HG03442 (cell line): Measurements from ENCODE around the gene VPS52.
"Not testable (repeated sequence)": the region's sequence is repeated elsewhere in the genome, so short reads cannot be mapped to it uniquely, and the experiment has no call there.

Experiments
- ATAC-seq: cut with Tn5 transposase; IDR thresholded peaks from one replicate; pipeline ENCODE4 v1.9.1; 2021; ENCODE audit warnings: mild to moderate bottlenecking, moderate library complexity; ENCODE audit not compliant: unreplicated experiment

VPS52 gene

DNA sequence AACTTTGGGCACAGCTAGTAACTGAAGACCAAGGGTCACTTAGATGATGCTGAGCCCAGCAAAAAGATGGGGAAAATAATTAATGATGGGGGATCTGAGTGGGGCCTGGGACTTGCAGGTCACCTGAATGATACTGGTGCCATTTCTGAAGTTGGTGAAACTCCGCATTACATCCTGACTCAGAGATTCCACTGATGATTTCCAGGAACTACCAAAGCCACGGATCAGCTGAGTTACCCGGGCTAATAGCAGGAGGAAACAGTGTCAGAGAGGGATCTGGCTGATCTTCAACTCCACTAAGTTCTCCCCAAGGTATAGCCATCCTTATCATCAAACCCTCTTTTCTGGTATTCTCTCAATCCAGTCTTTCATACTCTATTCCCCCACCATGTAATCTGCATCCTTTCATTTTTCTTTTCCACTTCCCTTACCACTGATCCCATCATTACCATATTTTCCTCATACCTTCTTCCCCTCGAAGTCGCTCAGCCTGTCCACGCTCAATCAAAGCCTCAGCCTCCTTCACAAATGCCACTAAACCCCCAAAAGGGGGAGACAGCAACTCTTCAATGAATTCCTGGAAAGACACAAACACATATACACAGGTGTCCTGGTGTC, 20.2 kb downstream of the VPS52 start:
- ATAC-seq = no peak

DNA sequence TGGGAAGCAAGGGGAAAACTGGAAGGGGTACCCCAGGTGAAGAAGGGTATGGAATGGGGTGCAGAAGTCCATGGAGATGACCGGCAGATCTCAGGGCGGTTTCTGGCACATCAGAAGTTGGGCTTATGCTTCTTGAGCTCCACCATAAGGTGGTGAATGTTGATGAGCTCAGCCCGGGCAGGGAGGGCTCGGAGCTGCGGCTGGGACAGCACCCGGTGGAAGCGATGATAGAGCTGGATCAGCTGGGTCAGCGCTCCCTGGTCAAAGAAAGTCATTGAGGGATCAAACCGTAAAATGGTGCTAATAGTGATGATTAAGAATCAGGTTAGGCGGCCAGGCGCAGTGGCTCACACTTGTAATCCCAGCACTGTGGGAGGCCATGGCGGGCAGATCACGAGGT, 20.9 kb downstream of the VPS52 start:
- ATAC-seq = no peak

DNA sequence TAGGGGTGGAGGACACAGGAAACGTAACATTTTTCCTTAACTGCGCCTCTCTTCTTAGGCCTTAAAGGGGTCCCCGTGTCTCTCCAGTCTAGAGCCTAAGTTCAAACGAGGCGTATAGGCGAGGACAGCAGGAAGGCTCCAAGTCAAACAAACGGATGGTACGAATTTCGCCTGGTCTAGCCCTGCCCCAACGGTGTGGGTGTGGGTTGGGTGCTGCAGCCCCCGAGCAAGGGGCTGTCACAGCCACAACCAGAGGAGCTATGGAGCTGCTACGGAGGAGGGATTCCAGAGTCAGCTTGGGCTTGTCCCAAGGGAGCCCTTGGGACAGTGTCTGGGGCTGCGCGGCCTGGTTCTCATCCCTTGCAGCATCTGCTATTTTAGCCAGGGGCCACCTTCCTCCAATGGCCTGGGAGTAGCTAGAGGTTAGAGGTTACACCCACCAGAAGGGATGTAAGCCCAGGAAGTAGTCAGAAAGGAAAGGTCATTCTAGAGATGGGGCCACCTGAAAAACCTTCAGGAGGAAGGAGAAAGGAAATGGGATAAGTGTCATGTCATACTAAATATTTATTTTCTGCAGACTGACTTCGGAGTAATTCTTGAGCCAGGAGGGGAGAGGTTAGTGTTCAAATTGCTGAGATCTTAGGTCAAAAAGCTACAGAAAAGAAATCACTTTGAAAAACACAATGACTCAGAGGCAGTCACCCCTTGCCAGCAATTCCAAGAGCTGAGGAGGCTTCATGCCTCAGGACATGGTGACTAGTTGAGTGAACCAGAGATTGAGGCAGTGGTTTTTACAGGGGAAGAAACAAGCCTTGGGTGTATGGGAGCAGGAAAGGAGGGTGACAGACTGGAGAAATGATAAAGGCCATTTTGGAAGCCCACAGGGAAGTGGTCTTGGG, 21.7 kb downstream of the VPS52 start:
- no peak for ATAC-seq

DNA sequence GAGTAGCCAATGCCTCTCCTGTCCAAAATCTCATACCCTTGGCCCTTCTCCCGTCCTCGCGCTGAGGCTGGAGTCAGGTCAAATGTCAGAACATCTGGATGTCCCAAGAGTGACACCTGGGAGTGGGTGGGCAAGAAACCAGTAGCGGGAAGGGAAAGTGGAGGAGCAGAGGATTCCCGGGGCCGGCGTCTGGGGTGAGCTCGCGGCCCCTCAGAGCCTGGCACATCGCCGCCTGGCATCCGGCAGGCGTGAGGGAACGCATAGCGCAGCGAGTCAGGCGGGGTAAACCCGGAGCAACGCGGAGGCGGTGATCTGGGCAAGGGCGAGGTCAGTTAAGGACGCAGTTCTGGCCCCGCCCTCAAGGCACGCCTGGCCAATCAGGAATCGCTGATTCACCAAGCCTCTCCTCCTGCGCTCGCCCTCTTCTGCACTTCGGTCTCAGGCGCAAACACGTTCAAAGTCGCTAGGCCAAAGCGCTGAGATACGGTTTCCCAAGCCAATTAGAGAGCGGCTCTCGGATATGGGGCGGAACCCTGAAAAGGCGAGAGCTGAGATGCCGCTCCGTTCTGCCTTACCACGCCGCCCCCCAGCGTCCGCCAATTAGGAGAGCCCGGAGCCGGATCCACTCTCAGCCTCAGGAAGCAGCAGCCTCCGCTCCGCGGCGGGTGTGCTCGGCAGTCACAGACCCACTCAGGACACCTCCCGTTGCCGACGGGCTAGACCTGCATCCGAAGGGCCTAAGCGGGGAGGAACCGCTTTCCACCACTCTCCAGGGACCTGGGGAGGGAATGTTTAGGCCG, 22.5 kb downstream of the VPS52 start:
- peak; percentile 91 for ATAC-seq

DNA sequence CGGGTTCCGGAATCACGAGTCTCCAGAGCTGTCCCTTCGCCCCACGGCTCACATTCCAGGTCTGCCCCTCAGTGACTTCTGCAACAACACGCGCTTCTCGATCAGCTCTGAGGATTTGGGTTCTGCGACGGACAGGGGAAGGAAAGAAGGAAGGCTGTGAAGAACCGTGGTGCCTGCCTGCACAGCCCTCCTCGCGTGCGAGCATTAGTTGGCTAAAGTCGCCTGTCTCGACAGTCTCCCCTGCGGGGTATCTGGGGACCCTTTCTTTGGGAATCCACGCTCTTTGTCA, 23.1 kb downstream of the VPS52 start:
- ATAC-seq = no peak

DNA sequence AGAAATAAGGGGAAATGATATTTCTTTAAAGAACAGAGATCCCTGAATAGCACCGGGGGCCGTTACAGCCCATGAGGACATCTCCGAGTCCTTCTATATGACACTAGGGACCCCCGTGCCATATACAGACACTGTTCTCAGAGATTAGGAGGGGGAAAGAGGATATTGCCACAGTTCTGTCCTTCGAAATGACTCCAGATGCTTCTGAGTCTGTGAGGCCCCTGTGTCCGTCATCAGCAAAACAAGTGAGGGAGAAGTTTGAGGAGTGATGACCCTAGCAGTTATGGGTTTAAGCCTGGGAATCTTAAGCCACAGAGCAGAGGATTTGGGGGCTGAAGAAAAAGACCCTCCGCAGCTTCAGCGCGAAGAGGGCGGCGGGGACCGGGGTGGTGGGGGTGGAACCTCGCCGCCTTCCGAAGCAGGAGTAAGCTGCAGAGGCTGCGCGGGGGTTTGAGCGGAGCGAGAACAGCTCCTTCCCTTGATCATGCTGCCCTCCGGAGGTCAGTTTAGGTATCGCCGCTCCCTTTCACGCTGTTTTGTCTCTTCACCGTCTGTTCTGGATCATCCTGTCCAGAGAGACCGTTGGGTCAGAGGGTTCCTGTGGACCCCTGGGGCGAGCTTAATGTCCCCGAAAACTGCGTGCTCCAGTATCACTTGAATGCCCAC, 23.6 kb downstream of the VPS52 start:
- ATAC-seq = peak; percentile 32

DNA sequence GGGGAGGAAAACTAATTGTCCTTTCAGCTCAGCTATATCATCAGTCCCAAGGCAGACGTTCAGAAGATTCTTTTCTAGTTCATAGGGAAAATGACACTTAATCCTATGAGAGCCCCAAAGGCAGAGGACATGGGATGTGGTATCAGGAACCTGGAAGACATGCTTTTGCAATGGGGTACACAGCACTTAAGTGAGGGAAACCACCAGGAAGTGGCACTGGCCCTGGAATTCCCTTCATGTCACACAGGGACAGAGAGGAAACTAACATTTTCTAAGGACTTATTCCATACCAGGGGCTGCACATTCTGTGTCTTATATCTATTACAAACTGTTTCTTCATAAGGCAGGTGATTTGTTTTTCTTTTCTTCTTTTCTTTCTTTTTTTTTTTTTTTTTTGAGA, 28.2 kb downstream of the VPS52 start:
- ATAC-seq = no peak

DNA sequence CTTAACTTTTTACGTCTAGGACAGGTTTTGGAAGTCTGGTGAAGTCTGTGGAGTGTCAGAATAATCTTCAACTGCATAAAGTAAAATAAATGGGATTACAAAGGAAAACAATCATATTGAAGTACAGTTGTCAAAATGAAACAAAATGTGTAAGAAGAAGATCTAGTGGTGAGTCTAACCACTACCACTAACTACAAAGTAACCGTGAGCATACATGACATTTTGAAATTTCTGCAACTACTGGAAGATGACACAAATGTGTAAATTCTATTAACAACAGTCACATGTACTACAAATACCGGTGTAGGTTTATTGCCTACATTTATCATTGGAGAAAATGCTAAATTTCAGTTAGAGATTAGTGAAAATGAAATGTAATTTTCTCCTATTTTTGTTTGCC, 29.7 kb downstream of the VPS52 start:
- ATAC-seq = no peak

DNA sequence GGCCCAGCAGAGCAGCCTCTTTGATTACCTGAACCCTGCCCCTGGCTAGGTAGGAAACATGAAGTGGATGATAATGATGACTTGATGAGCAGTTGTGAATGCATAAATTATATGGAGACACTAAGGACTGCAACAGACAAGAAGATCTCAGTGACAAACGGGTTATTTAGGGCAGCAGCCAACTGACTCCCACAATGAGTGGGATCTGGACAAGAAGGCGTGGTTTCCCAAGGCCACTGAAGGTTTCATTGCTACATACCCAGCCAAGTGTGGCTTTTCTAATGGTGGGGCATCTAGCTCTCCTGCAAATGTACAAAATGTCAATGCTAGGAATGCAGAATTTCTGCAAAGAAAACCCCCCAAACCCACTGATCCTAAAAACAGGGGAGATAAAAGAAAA, 33.9 kb downstream of the VPS52 start:
- no peak for ATAC-seq

DNA sequence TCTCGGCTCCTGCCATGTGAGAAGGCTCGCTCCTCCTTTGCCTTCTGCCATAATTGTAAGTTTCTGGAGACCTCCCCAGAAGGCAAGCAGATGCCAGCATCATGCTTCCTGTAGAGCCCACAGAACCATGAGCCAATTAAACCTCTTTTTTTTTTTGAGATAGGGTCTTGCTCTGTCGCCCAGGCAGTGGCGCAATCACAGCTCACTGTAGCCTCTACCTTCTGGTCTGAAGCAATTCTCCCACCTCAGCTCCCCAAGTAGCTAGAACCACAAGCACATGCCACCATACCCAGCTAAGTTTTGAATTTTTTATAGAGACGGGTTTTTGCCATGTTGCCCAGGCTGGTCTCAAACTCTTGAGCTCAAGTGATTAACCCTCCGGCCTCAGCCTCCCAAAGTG, 34.8 kb downstream of the VPS52 start:
- ATAC-seq = no peak

DNA sequence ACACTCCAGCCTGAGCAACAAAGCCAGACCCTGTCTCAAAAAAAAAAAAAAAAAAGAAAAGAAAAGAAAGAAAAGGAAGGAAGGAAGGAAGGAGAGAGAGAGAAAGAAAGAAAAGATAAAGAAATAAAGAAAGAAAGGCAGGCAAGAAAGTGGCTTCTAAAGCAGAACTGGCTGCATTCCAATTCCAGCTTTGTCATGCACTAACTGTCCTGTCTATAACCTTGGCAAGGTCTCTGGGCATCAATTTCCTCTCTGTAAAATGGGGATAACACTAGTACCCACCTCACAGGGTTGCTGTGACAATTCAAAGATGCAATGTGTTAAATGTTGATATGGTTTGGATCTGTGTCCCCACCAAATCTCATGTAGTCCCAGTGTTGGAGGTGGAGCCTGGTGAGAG, 35.3 kb downstream of the VPS52 start:
- no peak for ATAC-seq

DNA sequence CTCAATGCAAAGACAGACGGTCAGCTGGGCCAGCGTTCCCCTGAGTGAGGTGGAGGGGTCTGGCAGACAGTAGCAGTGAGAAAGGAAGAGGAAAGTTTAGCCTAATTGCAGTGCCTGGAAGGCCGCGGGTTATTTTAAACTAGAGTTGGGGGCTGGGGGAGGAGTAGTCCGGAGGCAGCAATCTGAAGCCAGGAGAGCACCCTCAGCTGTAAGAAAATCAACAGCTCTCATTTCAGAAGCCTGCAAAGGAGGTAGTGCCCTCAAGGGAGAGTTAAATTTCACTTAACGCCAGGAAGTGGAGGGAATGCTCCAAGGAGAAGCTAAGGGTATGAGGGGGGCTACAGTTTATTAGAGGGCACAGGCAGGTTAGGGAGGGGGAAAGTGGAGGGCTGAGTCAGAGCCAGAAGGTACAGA, 36.4 kb downstream of the VPS52 start:
- ATAC-seq = no peak

DNA sequence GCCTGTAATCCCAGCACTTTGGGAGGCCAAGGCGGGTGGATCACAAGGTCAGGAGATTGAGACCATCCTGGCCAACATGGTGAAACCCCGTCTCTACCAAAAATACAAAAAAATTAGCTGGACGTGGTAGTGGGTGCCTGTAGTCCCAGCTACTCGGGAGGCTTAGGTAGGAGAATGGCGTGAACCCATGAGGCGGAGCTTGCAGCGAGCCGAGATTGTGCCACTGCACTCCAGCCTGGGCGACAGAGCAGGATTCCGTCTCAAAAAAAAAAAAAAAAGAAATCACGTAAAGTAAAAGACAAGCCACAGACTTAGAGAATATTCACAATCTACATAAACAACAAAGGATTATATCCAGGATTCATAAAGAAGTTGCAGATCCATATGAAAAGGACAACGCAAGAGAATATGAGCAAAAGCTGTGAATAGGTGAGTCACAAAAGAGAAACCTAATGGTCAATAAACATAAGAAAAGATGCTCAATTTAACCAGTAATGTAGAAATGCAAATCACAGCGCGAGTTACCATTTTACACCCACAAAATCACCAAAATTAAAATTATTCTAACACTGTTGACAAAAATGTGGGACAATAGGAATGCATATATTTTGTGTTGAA, 45.1 kb downstream of the VPS52 start:
- not testable (repeated sequence) for ATAC-seq

DNA sequence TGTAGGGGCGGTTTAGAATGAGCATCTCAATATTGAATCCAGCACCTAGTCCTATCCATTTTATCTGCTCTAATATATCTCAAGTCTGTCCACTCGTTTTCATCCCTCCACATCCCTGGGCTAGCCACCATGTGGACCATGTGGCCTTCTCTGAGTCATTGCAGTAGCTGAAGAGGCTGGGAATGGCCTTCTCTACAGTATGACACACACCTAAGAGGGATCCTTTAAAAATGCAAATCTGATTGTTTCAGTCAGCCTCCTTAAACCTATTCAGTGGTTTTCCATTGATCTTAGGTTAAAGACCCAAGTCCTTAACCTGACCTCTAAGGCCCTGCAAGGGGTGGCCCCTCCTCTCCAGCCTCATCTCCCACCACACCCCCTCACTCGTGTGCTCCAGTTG, 54.0 kb downstream of the VPS52 start:
- no peak for ATAC-seq

DNA sequence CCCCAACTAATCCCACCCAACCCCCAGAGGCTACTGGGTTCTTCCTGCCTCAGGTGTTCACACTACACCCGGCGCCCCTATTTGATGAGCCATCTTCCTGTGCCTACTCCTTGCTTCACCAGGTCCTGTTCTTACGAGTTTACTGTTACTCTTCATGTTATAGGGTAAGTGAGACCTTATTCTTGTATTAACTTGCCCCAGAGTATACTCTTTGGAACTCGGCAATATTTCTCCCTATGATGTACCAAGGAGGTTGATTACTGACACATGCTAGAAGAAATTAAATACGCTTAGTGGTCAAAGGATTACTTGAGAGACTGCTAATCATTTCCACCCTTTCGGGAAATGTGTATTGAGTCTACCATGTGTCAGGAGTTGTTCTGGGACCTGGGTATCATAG, 54.4 kb downstream of the VPS52 start:
- no peak for ATAC-seq

DNA sequence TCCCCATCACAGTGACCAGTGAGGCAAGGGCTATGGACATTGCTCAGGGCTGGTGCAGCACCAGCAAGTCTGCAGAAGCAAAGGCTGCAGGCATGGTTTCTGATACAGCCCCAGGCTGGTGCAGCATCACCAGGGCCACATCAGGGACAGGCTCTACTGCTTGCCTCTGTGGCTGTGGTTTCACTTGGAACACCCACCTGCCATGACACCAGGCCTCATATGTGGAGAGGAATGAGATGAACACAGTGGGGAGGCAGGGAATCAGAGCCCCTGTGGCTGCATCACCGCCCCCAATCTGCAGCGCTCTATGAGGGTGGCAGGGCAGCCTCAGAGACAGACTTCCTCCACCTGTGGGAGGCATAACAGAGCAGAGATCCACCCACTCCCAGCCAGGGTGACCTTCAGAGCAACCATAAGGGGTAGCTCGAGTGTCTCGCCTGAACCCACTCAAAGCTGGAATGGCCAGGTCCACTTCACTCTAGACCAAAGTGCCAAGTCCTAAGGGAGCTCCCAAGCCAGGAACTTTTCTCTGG, 55.5 kb downstream of the VPS52 start:
- no peak for ATAC-seq

DNA sequence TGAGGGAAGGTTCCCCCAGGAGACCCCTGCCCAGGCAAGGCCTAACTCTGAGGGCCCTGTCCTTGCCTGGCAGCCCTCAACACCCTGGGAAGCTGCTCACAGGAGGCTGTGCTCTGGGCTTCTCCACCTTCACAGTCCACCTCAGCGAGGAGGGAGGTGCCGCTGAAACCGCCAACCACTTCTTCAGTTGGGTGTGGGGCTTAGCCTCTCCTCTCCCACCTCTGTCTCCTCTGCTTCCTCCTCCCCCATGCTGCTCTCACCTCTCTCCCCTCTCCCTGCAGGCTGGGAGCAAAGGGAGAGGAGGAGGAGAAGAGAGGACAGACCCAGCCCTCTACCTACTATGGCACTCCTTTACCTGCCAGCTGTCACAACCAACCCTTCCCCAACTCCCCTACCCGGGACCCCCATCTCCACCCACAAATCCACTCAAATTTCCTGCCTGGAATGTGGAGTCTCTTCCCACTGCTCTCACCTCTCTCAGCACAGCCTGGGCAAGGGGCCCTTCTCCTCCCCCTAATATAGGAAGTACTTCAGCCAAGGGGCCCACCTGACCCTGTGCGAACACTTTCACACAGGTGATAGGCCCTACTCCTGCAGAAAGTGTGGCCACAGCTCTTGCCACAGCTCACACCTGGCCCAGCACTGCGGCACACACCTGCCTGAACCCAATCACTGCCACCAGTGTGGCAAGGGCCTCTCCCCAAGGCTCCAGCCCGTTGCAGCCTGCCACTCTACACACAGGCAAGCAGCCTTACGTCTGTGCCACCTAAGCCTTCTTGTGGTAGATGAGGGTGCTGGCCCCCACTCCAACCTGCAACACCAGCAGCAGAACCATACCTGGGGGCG, 56.2 kb downstream of the VPS52 start:
- no peak for ATAC-seq

DNA sequence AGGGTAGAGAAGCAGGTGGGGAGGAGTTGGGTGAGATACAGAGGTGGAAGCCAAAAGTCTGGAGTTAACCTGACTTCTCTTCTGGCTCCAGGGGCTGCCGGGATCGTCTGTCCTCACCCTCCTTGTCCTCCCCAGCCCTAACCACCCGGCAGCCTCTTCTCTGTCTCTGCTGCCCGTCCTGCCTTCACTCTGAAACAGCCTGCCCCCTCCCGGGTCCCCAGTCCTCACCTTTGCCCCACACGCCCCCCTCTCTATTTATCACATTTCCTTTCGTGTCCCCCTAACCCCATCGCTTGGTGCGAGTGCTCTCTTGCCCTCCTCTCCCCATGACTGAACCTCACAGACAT, 57.7 kb downstream of the VPS52 start:
- ATAC-seq = no peak

DNA sequence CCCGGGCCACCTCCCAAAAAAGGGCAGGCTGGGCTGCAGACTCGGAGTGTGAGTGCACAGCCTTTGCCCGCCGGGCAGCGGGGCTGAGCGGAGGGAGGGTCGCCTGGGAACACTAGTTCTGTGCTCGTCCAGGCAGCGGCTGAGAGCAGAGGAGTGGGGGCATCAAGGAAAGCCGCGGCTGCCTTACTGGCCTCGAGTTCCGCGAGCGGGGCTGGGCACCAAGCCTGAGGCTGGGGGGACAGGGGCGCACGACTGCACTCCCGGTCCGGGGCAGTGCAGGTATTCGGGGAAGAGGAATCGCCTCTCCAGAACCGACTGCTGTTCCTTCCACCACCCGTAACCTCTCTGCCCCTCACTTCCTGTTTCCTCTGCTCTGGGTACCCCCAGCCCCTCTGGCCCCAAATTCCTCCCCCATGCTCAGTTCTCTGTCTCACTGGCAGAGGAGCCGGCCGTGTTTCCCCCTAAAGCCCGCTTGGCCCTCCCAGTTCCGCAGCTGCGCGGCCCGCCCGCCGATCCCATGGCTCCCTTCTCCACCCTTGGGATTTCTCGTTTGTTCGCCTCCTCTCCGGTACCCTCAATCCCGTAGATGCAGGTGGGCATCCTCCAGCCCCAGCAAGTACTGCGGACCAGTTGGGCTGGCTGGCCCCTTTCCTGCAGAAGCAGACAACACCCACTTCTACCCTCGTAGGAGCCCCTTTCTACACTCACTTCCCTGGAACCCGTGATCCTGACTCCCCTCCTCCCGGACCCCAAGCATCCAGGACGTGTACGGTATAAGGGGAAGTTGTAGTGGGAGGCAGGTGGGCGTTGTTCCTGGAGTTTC, 58.3 kb downstream of the VPS52 start:
- no peak for ATAC-seq
